Small intestine (tissue), 7 donors: Measurements from ENCODE around the gene OR2AG1. TPM values are rescaled to one million over a fixed set of nuclear protein-coding genes. Genes with fewer than 3 reads are reported as not detected.
"Not testable (repeated sequence)": the region's sequence is repeated elsewhere in the genome, so short reads cannot be mapped to it uniquely, and the experiment has no call there.

ENCODE experiments used
- DNase-seq, 2 donors: peaks; one replicate each; pipeline versions ENCODE4 v3.0.0 to v3.0.0-alpha.2; 2013
- FAIRE-seq: peaks from 2 replicates; lab custom pipeline; 2012; peaks lifted over from hg19 to GRCh38; lab: Jason Lieb, UNC
- H3K27ac ChIP-seq, 3 donors: one replicate each; pipeline ENCODE4 v1.5.1; 2013; ENCODE audit warnings: low read length in 2 of 3, mild to moderate bottlenecking in 2 of 3, control low read depth in 1 of 3, inconsistent platforms in 1 of 3, low read depth in 1 of 3, moderate library complexity in 1 of 3
- H3K27me3 ChIP-seq, 3 donors: one replicate each; pipeline ENCODE4 v1.6.1; 2013; ENCODE audit warnings: low read length in 3 of 3, inconsistent platforms in 1 of 3; ENCODE audit not compliant: control insufficient read depth in 3 of 3, insufficient read depth in 3 of 3
- H3K36me3 ChIP-seq, 3 donors: one replicate each; pipeline ENCODE4 v1.6.1; 2013; ENCODE audit warnings: low read length in 3 of 3, inconsistent platforms in 1 of 3, low read depth in 1 of 3, mild to moderate bottlenecking in 1 of 3, moderate library complexity in 1 of 3; ENCODE audit not compliant: control insufficient read depth in 3 of 3, insufficient read depth in 2 of 3
- H3K4me1 ChIP-seq, 3 donors: one replicate each; pipeline ENCODE4 v1.6.1; 2013; ENCODE audit warnings: low read length in 2 of 3, inconsistent platforms in 1 of 3, low read depth in 1 of 3, mild to moderate bottlenecking in 1 of 3, moderate library complexity in 1 of 3; ENCODE audit not compliant: control insufficient read depth in 3 of 3, insufficient read depth in 2 of 3
- H3K4me3 ChIP-seq, 3 donors: one replicate each; pipeline ENCODE4 v1.5.1; 2013; ENCODE audit warnings: low read length in 3 of 3, control low read depth in 1 of 3, inconsistent platforms in 1 of 3, low read depth in 1 of 3, mild to moderate bottlenecking in 1 of 3, moderate library complexity in 1 of 3
- H3K9me3 ChIP-seq, 2 donors: one replicate each; pipeline ENCODE4 v1.6.1; 2013; ENCODE audit warnings: low read depth in 1 of 2, low read length in 1 of 2; ENCODE audit not compliant: control insufficient read depth in 2 of 2, insufficient read depth in 1 of 2
- WGBS, 3 donors: extraction: QIAGEN DNeasy Blood & Tissue Kit; methylation state at CpG; one replicate each; pipeline ENCODE4 v1.1.7; 2013; 5-methylcytosine and 5-hydroxymethylcytosine counted together
- polyA plus RNA-seq, 4 donors: library from polyadenylated mRNA; stranded (reverse) in 3 of 4; unstranded in 1 of 4; fragments of 200-250 nt in 3 of 4; fragments of 120-200 nt in 1 of 4; gene quantifications; one replicate each; pipeline versions ENCODE4 v1.2.1 to v1.2.3, GENCODE V29; 2013
- donor health status: healthy with polysubstance abuse.
- donor health status: control.
- donor health status: control.
- donor health status: Bipolar disorder and iron deficiency.
- donor health status: healthy.

Gene OR2AG1
- polyA plus RNA-seq, 4 donors = 0.01 TPM; not detected in 3

- H3K27ac ChIP-seq = peak within 1 kb of the TSS in 1 of 3 donors; percentile 49
- no peak for FAIRE-seq
Observed at GRCh38 chr11:6771926-6772893, 10.6 kb upstream of the OR2AG1 start, which contains the start of gene OR2AG2. OR2AG2 (minus strand) TSS chr11:6771976; CDS start chr11:6768957, 3,019 bp downstream.

GRCh38 chr11:6778518-6778917 is 4.3 kb upstream of the OR2AG1 start:
- no peak overlapping the region for H3K27ac ChIP-seq
- H3K36me3 ChIP-seq = no peaks in the 10 kb centered on the region
- no peaks in the 10 kb centered on the region for H3K9me3 ChIP-seq
- H3K4me1 ChIP-seq = no peaks in the 10 kb centered on the region
- H3K4me3 ChIP-seq = no peak overlapping the region
- H3K27me3 ChIP-seq = no peaks in the 10 kb centered on the region
- FAIRE-seq (no peak), DNase-seq (no peak)

More at GRCh38 chr11:6771926-6772893, 10.6 kb upstream of the OR2AG1 start, which contains the start of gene OR2AG2:
- Histone ChIP-seq H3K27me3 (no peaks in the 10 kb centered on the region), H3K9me3 (no peaks in the 10 kb centered on the region), H3K36me3 (no peaks in the 10 kb centered on the region), H3K4me1 (no peaks in the 10 kb centered on the region), H3K4me3 (no peak within 1 kb of the TSS)
- DNase-seq = no peak
- 56 to 78% (median 64%) methylated on average over 4 of the region's 4 CpGs for WGBS, 3 donors

- H3K4me1 ChIP-seq = no peaks in the 10 kb centered on the region
- FAIRE-seq (no peak), DNase-seq (no peak)
- no peak overlapping the region for H3K4me3 ChIP-seq
- no peak overlapping the region for H3K27ac ChIP-seq
- H3K36me3 ChIP-seq = no peaks in the 10 kb centered on the region
- H3K9me3 ChIP-seq = no peaks in the 10 kb centered on the region
- no peaks in the 10 kb centered on the region for H3K27me3 ChIP-seq
Observed at GRCh38 chr11:6780829-6781228, 2.0 kb upstream of the OR2AG1 start.

- H3K4me3 ChIP-seq = no peak overlapping the region
- 69 to 80% (median 77%) methylated on average over 2 of the region's 2 CpGs for WGBS, 3 donors
- no peak overlapping the region for H3K27ac ChIP-seq
- H3K27me3 ChIP-seq = no peaks in the 10 kb centered on the region
- H3K9me3 ChIP-seq = no peaks in the 10 kb centered on the region
- H3K36me3 ChIP-seq = no peaks in the 10 kb centered on the region
- DNase-seq = no peak
- FAIRE-seq = no peak
- no peaks in the 10 kb centered on the region for H3K4me1 ChIP-seq
Observed at GRCh38 chr11:6790546-6790945, 7.7 kb downstream of the OR2AG1 start.

GRCh38 chr11:6794639-6795038 is 11.8 kb downstream of the OR2AG1 start:
- FAIRE-seq (no peak), DNase-seq (peak in 1 of 2 donors; percentile 55)
- Histone ChIP-seq H3K36me3 (no peaks in the 10 kb centered on the region), H3K27ac (no peak overlapping the region), H3K4me3 (no peak overlapping the region), H3K9me3 (no peaks in the 10 kb centered on the region), H3K4me1 (no peaks in the 10 kb centered on the region), H3K27me3 (no peaks in the 10 kb centered on the region)
- WGBS, 3 donors = 68 to 88% (median 85%) methylated on average over 4 of the region's 4 CpGs

GRCh38 chr11:6799402-6799801 is 16.6 kb downstream of the OR2AG1 start, which contains the start of gene OR6A2:
OR6A2 (minus strand) TSS chr11:6799689; CDS start chr11:6795708, 3,981 bp downstream.
- WGBS, 3 donors = 70 to 85% (median 80%) methylated on average over 1 of the region's 1 CpG

GRCh38 chr11:6801075-6801474 is 18.3 kb downstream of the OR2AG1 start:
- not testable (repeated sequence) for DNase-seq, H3K9me3 ChIP-seq, H3K4me3 ChIP-seq, FAIRE-seq, H3K27ac ChIP-seq, H3K36me3 ChIP-seq, H3K4me1 ChIP-seq, H3K27me3 ChIP-seq

More at GRCh38 chr11:6799402-6799801, 16.6 kb downstream of the OR2AG1 start, which contains the start of gene OR6A2:
- DNase-seq (no peak), FAIRE-seq (no peak)
- H3K4me3 ChIP-seq = no peak within 1 kb of the TSS
- no peaks in the 10 kb centered on the region for H3K4me1 ChIP-seq
- no peaks in the 10 kb centered on the region for H3K36me3 ChIP-seq
- H3K27ac ChIP-seq = no peak within 1 kb of the TSS
- H3K27me3 ChIP-seq = no peaks in the 10 kb centered on the region
- H3K9me3 ChIP-seq = no peaks in the 10 kb centered on the region

GRCh38 chr11:6812390-6813005 is 29.7 kb downstream of the OR2AG1 start:
- Histone ChIP-seq H3K9me3 (no peaks in the 10 kb centered on the region), H3K27me3 (peaks cover 0 to 1% (median 0%) of the 10 kb centered on the region in 3 donors), H3K36me3 (no peaks in the 10 kb centered on the region), H3K4me3 (no peak overlapping the region), H3K27ac (no peak overlapping the region), H3K4me1 (no peaks in the 10 kb centered on the region)
- FAIRE-seq = no peak
- DNase-seq = peak; percentile 32 to 57
- 15 to 18% (median 16%) methylated on average over 6 of the region's 6 CpGs for WGBS, 3 donors
